B cell (primary cell): ENCODE measurements around the gene RPL28.

Source experiments
- CTCF ChIP-seq: fragments of 200-600 bp; IDR thresholded peaks from one replicate; pipeline ENCODE4 v1.8.0; 2022; ENCODE audit warnings: antibody characterized with exemption, mild to moderate bottlenecking
- EZH2 ChIP-seq: IDR thresholded peaks from 2 replicates; pipeline ENCODE4 v1.6.1; 2012; ENCODE audit warnings: borderline replicate concordance, low read depth, mild to moderate bottlenecking, moderate library complexity, low read length; ENCODE audit not compliant: insufficient read depth, poor library complexity, severe bottlenecking

- TF ChIP-seq CTCF (no peak), EZH2 (no peak)
Observed at GRCh38 chr19:55373993-55374757, 11.6 kb upstream of the RPL28 start.
